ENCODE data around the gene DPYSL4.

DPYSL4 gene

GRCh38 chr10:132248455-132249225 is 61.9 kb downstream of the DPYSL4 start:
- DNase-seq, result no peak

GRCh38 chr10:132249226-132249724 is 62.5 kb downstream of the DPYSL4 start:
- no peak for DNase-seq

GRCh38 chr10:132249824-132250375 is 63.2 kb downstream of the DPYSL4 start:
- DNase-seq, result no peak

GRCh38 chr10:132250481-132251475 is 64.0 kb downstream of the DPYSL4 start:
- no peak for DNase-seq

GRCh38 chr10:132251928-132252327 is 65.2 kb downstream of the DPYSL4 start:
- no peak for DNase-seq

- no peak for DNase-seq
Observed at GRCh38 chr10:132252412-132252811, 65.7 kb downstream of the DPYSL4 start.

GRCh38 chr10:132253092-132253687 is 66.4 kb downstream of the DPYSL4 start:
- no peak for DNase-seq

GRCh38 chr10:132254841-132255240 is 68.1 kb downstream of the DPYSL4 start:
- no peak for DNase-seq
